Ovary (tissue), 9 donors: ENCODE data around the gene KSR1. TPM values are rescaled to one million over a fixed set of nuclear protein-coding genes. Genes with fewer than 3 reads are reported as not detected.

Experiments
- DNase-seq, 5 donors: peaks; one replicate each; pipeline ENCODE4 v3.0.0-alpha.2; 2019 to 2020
- H3K27ac ChIP-seq, 2 donors: fragments of 200-600 bp; one replicate each; pipeline versions ENCODE4 v1.5.1 to v1.8.0; 2019 to 2022
- H3K27me3 ChIP-seq: fragments of 200-600 bp; one replicate; pipeline ENCODE4 v1.8.0; 2022
- H3K36me3 ChIP-seq: fragments of 200-600 bp; sonication (generic); one replicate; pipeline ENCODE4 v1.5.1; 2019
- H3K4me1 ChIP-seq: one replicate; pipeline ENCODE4 v1.8.1; 2013; ENCODE audit warnings: mild to moderate bottlenecking, moderate library complexity; ENCODE audit not compliant: insufficient read depth
- H3K4me3 ChIP-seq: fragments of 200-600 bp; sonication (generic); one replicate; pipeline ENCODE4 v1.5.1; 2017
- H3K9me3 ChIP-seq, 2 donors: fragments of 200-600 bp in 1 of 2; sonication (generic) in 1 of 2; one replicate each; pipeline versions ENCODE4 v1.5.1 to v1.8.1; 2013 to 2019; ENCODE audit warnings: mild to moderate bottlenecking in 1 of 2, moderate library complexity in 1 of 2
- CTCF ChIP-seq, 3 donors: fragments of 450-650 bp in 2 of 3; fragments of 200-600 bp in 1 of 3; IDR thresholded peaks; one replicate each; pipeline versions ENCODE4 v1.5.1 to v1.8.0; 2016 to 2022; ENCODE audit warnings: antibody characterized with exemption in 3 of 3, mild to moderate bottlenecking in 1 of 3
- EP300 ChIP-seq: sonication (generic); formaldehyde crosslinking; IDR thresholded peaks from one replicate; pipeline ENCODE4 v1.6.1; 2017; ENCODE audit warnings: antibody characterized with exemption
- POLR2A ChIP-seq: fragments of 450-650 bp; IDR thresholded peaks from one replicate; pipeline ENCODE4 v1.6.1; 2017; ENCODE audit warnings: antibody characterized with exemption, mild to moderate bottlenecking, moderate library complexity
- WGBS, 3 donors: extraction: QIAGEN DNeasy Blood & Tissue Kit in 1 of 3; methylation state at CpG; one replicate each; pipeline versions ENCODE4 v1.1.5 to v1.1.7; 2013 to 2017; 5-methylcytosine and 5-hydroxymethylcytosine counted together
- intact Hi-C, 4 donors: fragments of 100-400 bp; cut with DNase I; formaldehyde crosslinking; loops; one replicate each; pipeline versions ENCODE4 v1.11.0 to v1.15.1; 2022 to 2023
- polyA plus RNA-seq, 2 donors: library from polyadenylated mRNA; stranded (reverse); fragments of 200-250 nt in 1 of 2; fragments of 350-450 nt in 1 of 2; fragmentation: Illumina TruSeq in 1 of 2; extraction: RNeasy Lipid Tissue Mini Kit (QIAGEN cat#74804) in 1 of 2; gene quantifications; one replicate each; pipeline ENCODE4 v1.2.3, GENCODE V29; 2013 to 2014
- total RNA-seq, 7 donors: library from RNA; depleted of rRNA in 2 of 7; stranded (reverse); fragments of >200 nt in 2 of 7; fragmentation: NEBNext Ultra II Directional in 3 of 7; extraction: Animal tissue kit (Norgen Biotek cat#: 25700) in 3 of 7; gene quantifications; one replicate each; pipeline versions ENCODE4 v1.1.0 to v1.2.4, GENCODE V29; 2016 to 2023
- donor health status: DM: no; HTN: no; CAD: no; lungs with moderate emphysema.
- donor health status: DM: no; HTN: no; CAD: no.
- donor health status: Bipolar disorder and iron deficiency.
- donor health status: DM: yes; HTN: yes; CAD: no.
- donor health status: DM: no; HTN: no; CAD: no.
- donor health status: DM: yes; HTN: yes; CAD: no.

The KSR1 gene
- total and polyA plus RNA-seq, 9 donors, result 27.7 to 84.8 (median 39.5) TPM

DNA sequence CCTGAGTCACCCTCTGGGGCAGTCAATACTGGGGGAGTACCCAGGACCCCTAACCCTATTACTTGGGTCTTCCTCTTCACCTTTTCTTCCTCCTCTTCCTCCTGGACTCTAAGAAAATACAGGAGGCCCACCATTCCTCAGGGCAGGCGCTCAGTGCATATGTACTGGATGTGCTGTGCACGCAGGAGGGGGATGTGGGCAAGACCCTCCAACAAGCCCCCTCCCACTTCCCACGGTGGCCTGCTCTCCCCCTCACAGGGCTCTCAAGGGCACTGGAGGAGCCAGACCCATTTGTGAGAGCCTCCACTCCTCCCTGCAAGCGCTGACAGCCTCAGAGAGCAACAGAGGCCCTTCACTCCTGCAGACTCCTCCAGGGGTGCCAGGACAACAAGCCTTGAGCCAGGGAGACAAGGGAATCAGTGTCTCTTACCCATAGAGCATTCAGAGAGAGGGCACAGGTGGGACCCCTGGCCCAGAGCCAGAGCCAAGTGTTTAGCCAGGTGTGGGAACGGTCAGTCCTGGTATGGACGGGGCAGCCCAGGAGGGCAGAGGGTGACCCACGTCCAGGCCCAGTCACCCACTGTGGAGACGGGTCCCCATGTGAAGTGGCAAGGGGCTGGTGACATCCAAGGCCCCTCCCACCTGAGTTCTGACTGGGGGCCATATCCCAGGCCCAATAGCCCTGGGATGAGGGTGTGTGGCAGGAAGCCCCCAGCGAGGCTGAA lies 27.3 kb upstream of the KSR1 start:
- intact Hi-C loops, result no loop called here
- no peaks in the 10 kb centered on the region for H3K4me1 ChIP-seq
- no peak overlapping the region for H3K27ac ChIP-seq
- H3K36me3 ChIP-seq, result no peaks in the 10 kb centered on the region
- H3K4me3 ChIP-seq, result no peak overlapping the region
- H3K27me3 ChIP-seq, result no peaks in the 10 kb centered on the region
- DNase-seq, result no peak
- H3K9me3 ChIP-seq, result no peaks in the 10 kb centered on the region
- 82 to 95% (median 88%) methylated on average over 9 of the region's 9 CpGs for WGBS, 3 donors
- TF ChIP-seq POLR2A (no peak), CTCF (IDR thresholded peaks at IDR 0.05) (no peak), EP300 (no peak)

DNA sequence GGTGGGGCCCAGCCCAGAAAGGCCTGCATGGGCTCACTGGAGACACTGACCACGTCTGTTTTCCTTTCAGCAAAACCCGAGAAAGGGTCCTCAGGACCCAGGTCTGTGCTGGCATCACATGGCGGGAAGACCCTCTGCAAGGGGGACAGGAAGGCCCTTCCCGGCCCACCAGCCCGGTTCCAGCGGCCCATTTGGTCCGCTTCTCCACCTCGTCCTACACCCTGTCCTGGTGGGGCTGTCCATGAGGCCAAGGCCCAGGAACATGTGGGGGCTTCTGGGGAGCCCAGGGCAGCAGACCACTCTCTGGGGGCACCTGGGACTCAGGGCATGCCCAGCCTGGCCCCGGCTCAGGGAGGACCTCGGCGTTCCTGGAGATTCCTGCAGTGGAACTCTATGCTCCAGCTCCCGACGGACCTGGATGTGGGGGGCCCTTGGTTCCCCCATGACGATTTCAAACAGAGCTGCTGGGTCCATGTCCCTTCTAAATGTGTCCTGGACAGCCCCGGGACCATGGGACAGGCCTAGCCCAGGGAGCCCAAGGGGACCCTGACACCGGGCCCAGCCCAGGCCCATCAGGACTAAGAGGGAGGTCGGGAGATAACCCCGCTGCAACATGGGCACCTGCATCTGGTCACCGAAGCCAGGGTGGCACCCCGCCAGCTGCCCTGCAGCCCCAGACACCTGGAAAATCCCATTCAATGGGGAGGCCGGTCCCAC lies 26.4 kb upstream of the KSR1 start:
- intact Hi-C loops, result loop anchor here in 1 of 4 donors (5.0 to 10.0 kb wide), 2 partner anchors 63 to 65 kb away; no protein-coding TSS in a partner anchor
- H3K4me3 ChIP-seq, result no peak overlapping the region
- WGBS, 3 donors, result 78 to 85% (median 85%) methylated on average over 12 to 21 of the region's 21 CpGs
- TF ChIP-seq POLR2A (no peak), CTCF (IDR thresholded peaks at IDR 0.05) (no peak), EP300 (no peak)
- H3K36me3 ChIP-seq, result no peaks in the 10 kb centered on the region
- DNase-seq, result no peak
- H3K27me3 ChIP-seq, result no peaks in the 10 kb centered on the region
- no peaks in the 10 kb centered on the region for H3K9me3 ChIP-seq
- H3K27ac ChIP-seq, result no peak overlapping the region
- no peaks in the 10 kb centered on the region for H3K4me1 ChIP-seq

GRCh38 chr17:27430383-27430840 lies 25.8 kb upstream of the KSR1 start:
- no peak for DNase-seq
- intact Hi-C loops, result loop anchor here in 1 of 4 donors (5.0 to 10.0 kb wide), 2 partner anchors 63 to 64 kb away; no protein-coding TSS in a partner anchor

More at GRCh38 chr17:27430383-27430840, 25.8 kb upstream of the KSR1 start:
- no peaks in the 10 kb centered on the region for H3K27me3 ChIP-seq
- no peak overlapping the region for H3K4me3 ChIP-seq
- WGBS, 3 donors, result 71 to 81% (median 76%) methylated on average over 7 of the region's 7 CpGs
- no peak overlapping the region for H3K27ac ChIP-seq
- H3K36me3 ChIP-seq, result no peaks in the 10 kb centered on the region
- TF ChIP-seq EP300, result no peak
- TF ChIP-seq POLR2A, result no peak
- no peak for TF ChIP-seq CTCF (IDR thresholded peaks at IDR 0.05)
- no peaks in the 10 kb centered on the region for H3K4me1 ChIP-seq
- H3K9me3 ChIP-seq, result no peaks in the 10 kb centered on the region
